ENCODE data around the gene VIPR2. TPM values are rescaled to one million over a fixed set of nuclear protein-coding genes. Genes with fewer than 3 reads are reported as not detected.
A peak's percentile ranks its signal among the peaks of the same experiment; 100 is the strongest.

VIPR2 gene
- polyA plus RNA-seq, 4 donors, result 2.8 to 4.1 (median 3.0) TPM

- DNase-seq (ENCODE audit: low read depth in 4 of 4, low spot score in 3 of 4), result no peak
These were observed 112.9 kb downstream of the VIPR2 start for GRCh38 chr7:159031750-159032149.

DNA sequence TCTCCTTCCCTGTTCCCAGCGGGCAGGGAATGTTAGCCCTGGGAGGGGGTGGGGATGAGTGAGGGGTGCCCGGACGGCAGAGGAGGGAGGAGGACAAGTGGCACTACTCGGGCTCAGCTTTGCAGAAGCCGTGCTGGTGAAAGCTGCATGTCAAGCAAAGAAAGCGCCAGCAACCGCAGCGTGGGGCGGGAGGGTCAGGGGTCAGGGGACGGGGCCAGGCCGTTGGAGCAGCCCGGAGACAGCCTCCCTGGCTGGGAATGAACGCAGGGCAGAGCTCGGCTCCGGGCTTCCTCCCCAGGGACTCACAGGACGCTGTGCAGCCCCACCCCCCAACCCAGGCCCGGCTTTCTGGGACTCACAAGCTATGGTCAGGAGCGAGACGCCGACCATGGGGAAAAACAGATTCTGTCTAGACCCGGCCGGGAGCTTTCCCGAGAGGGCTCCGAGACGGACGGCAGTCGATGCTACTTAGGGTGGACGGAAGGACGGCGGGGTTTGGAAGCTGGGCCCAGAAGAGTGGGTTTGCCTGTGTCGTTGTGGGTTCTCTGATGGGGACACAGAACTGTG is 113.4 kb downstream of the VIPR2 start:
- no peak for DNase-seq (ENCODE audit: low read depth in 4 of 4, low spot score in 3 of 4)

- DNase-seq (ENCODE audit: low read depth in 4 of 4, low spot score in 3 of 4), result no peak
These were observed 114.1 kb downstream of the VIPR2 start for GRCh38 chr7:159030490-159031134.

GRCh38 chr7:159028508-159029401 is 115.9 kb downstream of the VIPR2 start:
- no peak for DNase-seq (ENCODE audit: low read depth in 4 of 4, low spot score in 3 of 4)

GRCh38 chr7:159027789-159028507 is 116.7 kb downstream of the VIPR2 start:
- peak in 1 of 4 donors; percentile 67 for DNase-seq (ENCODE audit: low read depth in 4 of 4, low spot score in 3 of 4)

DNA sequence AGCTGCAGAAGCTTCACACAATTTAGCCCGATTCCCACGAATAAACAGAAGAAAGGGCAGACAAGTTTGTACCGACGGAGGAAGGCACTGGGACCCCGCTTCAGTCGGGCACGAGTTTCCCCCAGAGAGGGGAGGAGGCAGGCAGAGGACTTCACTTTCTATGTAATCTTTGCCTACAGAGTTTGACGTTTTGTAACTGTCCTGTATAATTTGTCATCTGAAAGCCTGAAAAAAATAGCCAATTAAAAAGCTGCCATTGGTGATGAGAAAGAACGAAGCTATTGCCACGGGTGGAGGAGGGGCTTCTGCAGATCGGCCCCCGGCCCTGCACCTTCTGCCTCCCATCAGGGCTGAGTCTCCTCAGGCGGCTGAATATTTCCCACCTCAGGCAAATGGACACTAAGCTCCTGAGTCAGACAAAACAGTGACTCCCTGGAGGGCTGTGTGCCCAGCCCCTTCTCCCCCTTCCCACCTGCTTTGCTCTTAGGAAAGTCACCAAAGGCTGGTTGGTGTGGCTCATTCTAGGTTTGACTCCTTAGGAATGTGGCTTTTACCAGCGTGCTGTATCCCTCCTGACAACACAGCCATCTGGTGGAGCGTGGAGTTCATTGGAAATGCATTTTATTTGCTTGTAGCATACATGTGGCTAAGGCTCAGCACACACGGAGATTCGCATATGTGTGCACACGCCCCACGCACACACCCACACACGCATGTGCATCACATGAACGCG is 117.4 kb downstream of the VIPR2 start:
- DNase-seq (ENCODE audit: low read depth in 4 of 4, low spot score in 3 of 4), result no peak

DNA sequence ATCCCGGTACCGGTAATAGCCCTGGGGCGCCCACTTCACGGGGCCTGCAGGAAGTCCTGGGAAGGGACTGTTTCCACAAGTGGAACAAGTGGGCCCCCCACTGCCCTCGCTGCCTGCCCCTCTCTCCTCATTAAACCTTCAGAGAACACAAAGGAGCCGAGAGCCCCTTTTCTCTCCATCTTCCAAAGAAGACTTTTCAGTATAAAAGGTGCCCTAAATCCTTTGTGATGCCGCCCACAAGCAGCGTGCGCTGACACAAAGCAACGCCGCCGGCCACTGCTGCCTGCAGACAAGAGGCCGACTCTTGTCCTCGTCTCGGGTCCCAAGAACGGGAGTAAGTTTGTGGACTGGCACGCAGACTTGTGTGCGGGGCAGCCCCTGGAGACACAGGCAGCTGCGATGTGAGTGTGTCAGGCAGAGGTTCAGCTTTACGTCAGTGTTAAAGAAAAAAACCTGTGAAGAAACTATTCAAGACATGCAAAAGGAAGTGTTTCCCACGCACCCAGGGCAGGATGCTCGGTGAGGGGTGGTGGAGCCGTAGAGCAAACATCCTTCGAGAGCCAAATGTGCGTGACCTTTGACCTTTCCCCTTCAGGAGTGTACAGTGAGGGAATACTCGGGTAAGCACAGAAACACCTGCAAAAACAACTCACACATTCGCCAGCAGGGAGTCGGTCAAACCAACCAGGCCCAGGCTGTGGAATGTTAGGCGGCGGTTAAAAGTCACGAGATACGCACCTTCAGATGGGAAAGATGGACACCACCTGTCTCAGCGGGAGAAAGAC is 118.2 kb downstream of the VIPR2 start:
- no peak for DNase-seq (ENCODE audit: low read depth in 4 of 4, low spot score in 3 of 4)

DNA sequence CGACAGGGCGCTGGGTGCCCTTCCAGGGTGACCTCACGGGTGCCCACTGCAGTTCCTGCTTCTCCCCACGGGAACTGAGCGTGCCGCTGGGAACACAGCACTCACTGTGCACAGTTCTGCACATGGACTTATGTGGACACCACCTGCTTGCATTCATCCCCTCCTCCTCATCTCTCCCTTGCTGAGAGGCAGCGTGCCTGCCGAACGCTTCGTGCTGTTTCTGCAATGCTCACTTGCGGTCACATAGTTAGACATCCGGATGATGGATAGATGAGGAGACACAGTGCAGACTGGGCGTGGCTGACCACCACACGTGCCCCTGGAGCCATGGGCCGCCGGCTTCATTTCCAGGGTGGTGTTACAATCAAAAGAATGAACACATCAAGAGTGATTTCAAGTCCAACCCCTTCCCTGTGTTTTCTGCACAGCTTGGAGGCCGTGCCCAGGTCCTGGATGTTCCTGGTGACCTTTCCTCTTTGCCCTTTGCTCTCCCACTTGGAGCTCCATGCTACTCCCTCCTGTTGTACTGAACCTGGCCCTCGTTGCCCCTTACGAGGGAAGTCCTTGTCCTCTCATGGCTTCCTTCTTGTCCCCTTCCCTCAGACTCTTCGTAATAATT is 119.4 kb downstream of the VIPR2 start:
- DNase-seq (ENCODE audit: low read depth in 4 of 4, low spot score in 3 of 4), result no peak

- DNase-seq (ENCODE audit: low read depth in 4 of 4, low spot score in 3 of 4), result no peak
These were observed 120.3 kb downstream of the VIPR2 start for GRCh38 chr7:159024280-159024951.

- DNase-seq (ENCODE audit: low read depth in 4 of 4, low spot score in 3 of 4), result no peak
These were observed 120.9 kb downstream of the VIPR2 start for GRCh38 chr7:159023746-159024145.

GRCh38 chr7:159023206-159023605 is 121.5 kb downstream of the VIPR2 start:
- no peak for DNase-seq (ENCODE audit: low read depth in 4 of 4, low spot score in 3 of 4)

DNA sequence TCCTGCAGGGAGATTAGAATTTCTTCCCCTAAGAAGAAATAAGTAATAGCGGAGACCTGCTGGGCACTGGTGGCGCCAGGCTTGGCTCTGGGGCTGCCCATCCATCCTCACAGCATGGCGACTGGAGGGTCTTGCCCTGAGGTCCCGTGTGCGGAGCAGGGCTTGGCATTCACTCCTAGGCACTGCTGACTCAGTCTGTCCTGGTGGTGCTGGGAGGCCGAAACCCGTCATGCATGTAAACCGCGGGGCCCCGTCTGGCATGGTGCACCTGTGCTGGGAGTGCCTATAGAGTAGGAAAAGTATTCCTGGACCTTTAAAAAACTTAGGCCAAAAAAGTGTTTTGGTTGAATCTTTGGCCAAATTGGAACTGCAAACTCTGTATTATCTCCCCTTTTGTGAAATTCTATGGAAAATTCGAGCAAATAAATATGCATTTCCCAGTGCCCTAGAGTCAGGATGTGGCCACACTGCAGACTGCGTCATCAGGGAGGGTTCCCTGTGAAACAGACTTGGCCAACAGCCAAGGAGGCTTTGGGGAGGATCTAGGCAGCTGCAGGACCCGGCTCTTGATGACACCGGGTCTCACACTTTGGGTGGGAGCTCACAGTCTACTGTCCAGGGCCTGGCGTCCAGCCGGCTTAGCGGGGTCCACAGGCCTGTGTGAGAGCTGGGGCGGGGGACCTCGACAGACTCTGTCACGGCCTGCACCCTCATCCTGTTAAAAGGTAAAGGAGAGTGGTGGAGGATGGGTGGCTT is 122.3 kb downstream of the VIPR2 start:
- no peak for DNase-seq (ENCODE audit: low read depth in 4 of 4, low spot score in 3 of 4)

DNA sequence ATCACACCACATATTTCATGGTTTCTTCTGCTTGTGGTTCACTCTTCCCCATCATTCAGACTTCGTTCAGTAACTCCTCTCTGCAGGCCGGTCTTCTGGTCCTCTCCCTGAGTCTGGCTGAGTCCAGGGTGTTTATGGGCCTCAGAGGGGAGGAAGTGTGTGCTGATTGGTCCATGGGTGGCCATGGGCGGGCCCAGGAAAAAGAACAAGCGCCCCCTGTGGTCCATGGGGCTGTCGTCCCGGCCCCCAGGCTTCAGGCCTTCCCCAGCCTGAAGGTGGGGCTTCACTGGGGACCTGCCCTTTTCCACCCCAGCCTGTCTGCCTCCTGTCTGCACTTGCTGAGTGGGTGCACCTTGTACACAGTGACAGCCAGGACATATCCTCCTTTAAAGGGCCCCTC is 123.7 kb downstream of the VIPR2 start:
- no peak for DNase-seq (ENCODE audit: low read depth in 4 of 4, low spot score in 3 of 4)

- DNase-seq (ENCODE audit: low read depth in 4 of 4, low spot score in 3 of 4), result no peak
These were observed 125.6 kb downstream of the VIPR2 start for GRCh38 chr7:159019111-159019510.

- DNase-seq (ENCODE audit: low read depth in 4 of 4, low spot score in 3 of 4), result no peak
These were observed 126.9 kb downstream of the VIPR2 start for GRCh38 chr7:159017741-159018140.

GRCh38 chr7:159017210-159017609 is 127.5 kb downstream of the VIPR2 start:
- no peak for DNase-seq (ENCODE audit: low read depth in 4 of 4, low spot score in 3 of 4)

DNA sequence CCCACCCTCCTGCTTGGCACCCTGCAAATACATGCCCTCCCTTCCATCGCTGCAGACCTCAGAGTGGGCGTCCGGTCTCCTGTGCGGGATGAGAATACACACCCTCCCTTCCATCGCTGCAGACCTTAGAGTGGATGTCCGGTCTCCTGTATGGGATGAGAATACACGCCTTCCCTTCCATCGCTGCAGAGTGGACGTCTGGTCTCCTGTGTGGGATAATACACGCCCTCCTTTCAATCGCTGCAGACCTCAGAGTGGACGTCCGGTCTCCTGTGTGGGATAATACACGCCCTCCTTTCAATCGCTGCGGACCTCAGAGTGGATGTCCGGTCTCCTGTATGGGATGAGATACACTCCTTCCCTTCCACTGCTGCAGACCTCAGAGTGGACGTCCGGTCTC is 128.1 kb downstream of the VIPR2 start:
- DNase-seq (ENCODE audit: low read depth in 4 of 4, low spot score in 3 of 4), result no peak
